Testis (tissue), 3 donors: ENCODE results near the gene PHF1. TPM values are rescaled to one million over a fixed set of nuclear protein-coding genes. Genes with fewer than 3 reads are reported as not detected.
A peak's percentile ranks its signal among the peaks of the same experiment; 100 is the strongest.

Source experiments
- DNase-seq: peaks from one replicate; pipeline ENCODE4 v3.0.0-alpha.2; 2019
- H3K27ac ChIP-seq, 2 donors: fragments of 200-600 bp; sonication (generic); one replicate each; pipeline ENCODE4 v1.5.1; 2019
- H3K27me3 ChIP-seq: fragments of 200-600 bp; sonication (generic); one replicate; pipeline ENCODE4 v1.5.1; 2019
- H3K36me3 ChIP-seq: fragments of 200-600 bp; sonication (generic); one replicate; pipeline ENCODE4 v1.5.1; 2017; ENCODE audit warnings: low read depth; ENCODE audit errors: missing control alignments
- H3K4me1 ChIP-seq: fragments of 200-600 bp; sonication (generic); one replicate; pipeline ENCODE4 v1.5.1; 2019
- H3K4me3 ChIP-seq, 2 donors: fragments of 200-600 bp; sonication (generic); one replicate each; pipeline ENCODE4 v1.5.1; 2017 to 2019
- H3K9me3 ChIP-seq: fragments of 200-600 bp; sonication (generic); one replicate; pipeline ENCODE4 v1.5.1; 2017
- CTCF ChIP-seq, 3 experiments: fragments of 450-650 bp in 2 of 3; fragments of 200-600 bp in 1 of 3; sonication (generic) in 1 of 3; IDR thresholded peaks; one replicate each; pipeline ENCODE4 v1.5.1; 2016 to 2019; ENCODE audit warnings: antibody characterized with exemption in 3 of 3, mild to moderate bottlenecking in 2 of 3, moderate library complexity in 1 of 3
- POLR2A ChIP-seq: fragments of 450-650 bp; IDR thresholded peaks from one replicate; pipeline ENCODE4 v1.6.1; 2017; ENCODE audit warnings: antibody characterized with exemption, mild to moderate bottlenecking, moderate library complexity
- WGBS, 2 donors: methylation state at CpG; one replicate each; pipeline ENCODE4 v1.1.5; 2018; 5-methylcytosine and 5-hydroxymethylcytosine counted together
- intact Hi-C: fragments of 100-400 bp; cut with DNase I; formaldehyde crosslinking; loops from one replicate; pipeline ENCODE4 v1.15.1; 2023; ENCODE audit warnings: low total_unique reads
- polyA plus RNA-seq: library from polyadenylated mRNA; stranded (reverse); fragments of 350-450 nt; fragmentation: Illumina TruSeq; extraction: RNeasy Lipid Tissue Mini Kit (QIAGEN cat#74804); gene quantifications from one replicate; pipeline ENCODE4 v1.2.3, GENCODE V29; 2014; ENCODE audit warnings: low read depth, low replicate concordance; ENCODE audit not compliant: insufficient read depth
- total RNA-seq, 2 donors: library from RNA; depleted of rRNA; stranded (reverse); fragments of >200 nt; gene quantifications; one replicate each; pipeline ENCODE4 v1.2.3, GENCODE V29; 2016

Gene PHF1
- total and polyA plus RNA-seq, 3 donors from 2014 or later = 184 to 218 (median 216) TPM

- Histone ChIP-seq H3K27me3 (no peaks in the 10 kb centered on the region), H3K4me1 (peaks cover 40% of the 10 kb centered on the region), H3K27ac (peak overlapping the region; percentile 86 to 97), H3K4me3 (peak overlapping the region; percentile 46 to 83), H3K9me3 (no peaks in the 10 kb centered on the region), H3K36me3 (no peaks in the 10 kb centered on the region)
- intact Hi-C loops = no loop called here
- DNase-seq = no peak
- TF ChIP-seq CTCF (IDR thresholded peaks at IDR 0.05) (no peak), POLR2A (no peak)
- 5 to 7% methylated on average over 12 of the region's 12 CpGs for WGBS, 2 donors
These were observed 14.2 kb downstream of the PHF1 start for GRCh38 chr6:33424855-33425667.

GRCh38 chr6:33425668-33426577 is 15.1 kb downstream of the PHF1 start:
- H3K4me1 ChIP-seq = peaks cover 48% of the 10 kb centered on the region
- TF ChIP-seq CTCF (IDR thresholded peaks at IDR 0.05) (peak in 2 of 3 experiments; percentile 46 to 61), POLR2A (no peak)
- intact Hi-C loops = no loop called here
- peak; percentile 91 for DNase-seq
- peak overlapping the region; percentile 46 to 83 for H3K4me3 ChIP-seq
- WGBS, 2 donors = 1 to 2% methylated on average over 24 to 36 of the region's 43 CpGs
- H3K27me3 ChIP-seq = no peaks in the 10 kb centered on the region
- H3K27ac ChIP-seq = peak overlapping the region; percentile 86 to 97
- H3K9me3 ChIP-seq = no peaks in the 10 kb centered on the region
- no peaks in the 10 kb centered on the region for H3K36me3 ChIP-seq

- Histone ChIP-seq H3K9me3 (no peaks in the 10 kb centered on the region), H3K36me3 (no peaks in the 10 kb centered on the region), H3K4me1 (peaks cover 48% of the 10 kb centered on the region), H3K27me3 (no peaks in the 10 kb centered on the region), H3K27ac (peak overlapping the region; percentile 86 to 97), H3K4me3 (peak overlapping the region; percentile 52 to 83)
- 6 to 9% methylated on average over 12 of the region's 12 CpGs for WGBS, 2 donors
- TF ChIP-seq CTCF (IDR thresholded peaks at IDR 0.05) (no peak), POLR2A (no peak)
- intact Hi-C loops = no loop called here
- DNase-seq = no peak
These were observed 16.0 kb downstream of the PHF1 start for GRCh38 chr6:33426590-33427511.

GRCh38 chr6:33427585-33428223 is 16.9 kb downstream of the PHF1 start:
- H3K4me3 ChIP-seq = peak overlapping the region; percentile 52 to 66
- DNase-seq = peak; percentile 61
- intact Hi-C loops = no loop called here
- H3K9me3 ChIP-seq = no peaks in the 10 kb centered on the region
- H3K27ac ChIP-seq = peak overlapping the region; percentile 86 to 97
- no peaks in the 10 kb centered on the region for H3K27me3 ChIP-seq
- H3K36me3 ChIP-seq = no peaks in the 10 kb centered on the region
- WGBS, 2 donors = 0 to 2% methylated on average over 3 to 51 of the region's 79 CpGs
- peaks cover 48% of the 10 kb centered on the region for H3K4me1 ChIP-seq
- TF ChIP-seq POLR2A (no peak), CTCF (IDR thresholded peaks at IDR 0.05) (no peak)
